Lower leg skin (tissue), 3 donors: ENCODE results near the gene SERPINB4.

Source experiments
- POLR2A ChIP-seq, 2 donors: fragments of 450-650 bp; IDR thresholded peaks; one replicate each; pipeline ENCODE4 v1.6.1; 2016 to 2017; ENCODE audit warnings: antibody characterized with exemption in 2 of 2, mild to moderate bottlenecking in 1 of 2, moderate library complexity in 1 of 2
- TF ChIP-seq, protein P1 (sequence below), 3 donors: fragments of 450-650 bp; IDR thresholded peaks; one replicate each; pipeline ENCODE4 v1.5.1; 2016; ENCODE audit warnings: antibody characterized with exemption in 3 of 3, mild to moderate bottlenecking in 3 of 3, moderate library complexity in 2 of 3

DNA sequence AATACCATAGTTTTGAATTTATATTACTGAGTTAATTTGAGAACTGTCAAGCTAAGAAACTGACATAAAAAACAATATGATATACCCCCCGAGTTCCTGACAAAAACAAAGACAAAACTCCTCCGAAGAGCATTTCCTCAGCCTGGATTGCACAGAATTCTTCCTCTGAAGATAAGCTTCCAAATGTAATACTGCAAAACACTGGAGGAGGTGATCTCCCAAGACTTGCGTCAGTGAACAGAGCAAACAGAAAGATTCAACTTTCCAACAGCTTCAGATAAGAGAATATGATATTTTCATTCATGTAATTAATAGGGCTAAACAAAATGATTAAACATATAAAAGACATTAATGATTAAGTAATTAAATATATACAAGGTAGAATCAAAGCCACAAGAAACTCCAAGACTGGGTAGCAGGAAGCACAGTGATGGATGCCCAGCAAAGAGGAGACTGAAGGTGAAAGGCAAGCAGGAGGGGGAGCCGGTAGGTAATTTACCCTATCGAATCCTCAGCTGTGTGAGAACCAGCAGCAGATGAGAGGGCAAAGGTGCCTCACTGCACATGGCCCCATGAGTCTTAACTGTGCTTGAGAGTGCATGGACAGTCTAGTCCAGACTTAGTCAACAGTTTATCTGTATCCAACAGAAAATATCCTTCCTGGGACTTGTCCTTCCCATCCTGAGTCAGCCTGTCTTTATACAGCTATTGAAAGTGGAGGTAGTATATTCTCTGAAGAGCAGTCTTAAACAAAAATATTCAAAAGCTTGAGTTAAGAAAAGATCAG, 36.0 kb upstream of the SERPINB4 start:
- TF ChIP-seq, protein P1, sequence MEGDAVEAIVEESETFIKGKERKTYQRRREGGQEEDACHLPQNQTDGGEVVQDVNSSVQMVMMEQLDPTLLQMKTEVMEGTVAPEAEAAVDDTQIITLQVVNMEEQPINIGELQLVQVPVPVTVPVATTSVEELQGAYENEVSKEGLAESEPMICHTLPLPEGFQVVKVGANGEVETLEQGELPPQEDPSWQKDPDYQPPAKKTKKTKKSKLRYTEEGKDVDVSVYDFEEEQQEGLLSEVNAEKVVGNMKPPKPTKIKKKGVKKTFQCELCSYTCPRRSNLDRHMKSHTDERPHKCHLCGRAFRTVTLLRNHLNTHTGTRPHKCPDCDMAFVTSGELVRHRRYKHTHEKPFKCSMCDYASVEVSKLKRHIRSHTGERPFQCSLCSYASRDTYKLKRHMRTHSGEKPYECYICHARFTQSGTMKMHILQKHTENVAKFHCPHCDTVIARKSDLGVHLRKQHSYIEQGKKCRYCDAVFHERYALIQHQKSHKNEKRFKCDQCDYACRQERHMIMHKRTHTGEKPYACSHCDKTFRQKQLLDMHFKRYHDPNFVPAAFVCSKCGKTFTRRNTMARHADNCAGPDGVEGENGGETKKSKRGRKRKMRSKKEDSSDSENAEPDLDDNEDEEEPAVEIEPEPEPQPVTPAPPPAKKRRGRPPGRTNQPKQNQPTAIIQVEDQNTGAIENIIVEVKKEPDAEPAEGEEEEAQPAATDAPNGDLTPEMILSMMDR (IDR thresholded peaks at IDR 0.05) = no peak
- no peak for TF ChIP-seq POLR2A (IDR thresholded peaks at IDR 0.05)
